ENCODE measurements around the gene ANKFY1. TPM values are rescaled to one million over a fixed set of nuclear protein-coding genes. Genes with fewer than 3 reads are reported as not detected.

The ANKFY1 gene
- polyA plus RNA-seq, 2 donors = 10.0 to 11.2 TPM

GRCh38 chr17:4165301-4166010, 98.3 kb downstream of the ANKFY1 start:
- Histone ChIP-seq H3K4me3 (ENCODE audit: low read depth in 1 of 2, low read length in 2 of 2) (no peak overlapping the region), H3K27ac (ENCODE audit: low read depth in 2 of 2, low read length in 1 of 2) (no peak overlapping the region), H3K36me3 (ENCODE audit: control insufficient read depth in 2 of 2, insufficient read depth in 2 of 2, low read length in 1 of 2) (peaks cover 26 to 38% of the 10 kb centered on the region in 2 donors), H3K27me3 (ENCODE audit: control insufficient read depth in 1 of 2, insufficient read depth in 2 of 2, low read length in 2 of 2) (no peaks in the 10 kb centered on the region), H3K9me3 (ENCODE audit: control insufficient read depth in 2 of 2, insufficient read depth in 1 of 2, low read depth in 1 of 2, low read length in 1 of 2) (no peaks in the 10 kb centered on the region), H3K4me1 (ENCODE audit: control insufficient read depth in 2 of 2, insufficient read depth in 2 of 2, low read length in 1 of 2) (peaks cover 6 to 7% of the 10 kb centered on the region in 2 donors)
- WGBS, 2 donors = 89 to 95% methylated on average over 10 of the region's 10 CpGs

DNA sequence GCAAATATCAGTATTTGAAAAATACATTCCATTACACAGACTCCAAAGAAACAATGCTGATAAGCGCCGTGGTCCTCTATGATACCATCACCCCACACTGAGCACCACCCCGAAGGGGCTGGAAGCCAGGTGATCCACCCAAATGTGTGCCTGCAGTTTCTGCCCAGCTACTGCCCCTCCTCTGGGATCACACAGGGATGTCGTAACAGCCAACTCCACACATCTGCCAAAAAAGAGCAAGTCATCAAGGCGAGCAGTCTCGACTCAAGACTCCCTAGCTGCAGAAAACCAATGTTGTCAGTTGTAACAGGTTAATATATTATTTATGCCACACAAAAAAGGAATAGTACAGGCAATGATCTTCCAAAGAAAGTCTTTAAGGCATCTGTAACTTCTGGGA, 99.8 kb downstream of the ANKFY1 start:
- peaks cover 15 to 24% of the 10 kb centered on the region in 2 donors for H3K36me3 ChIP-seq (ENCODE audit: control insufficient read depth in 2 of 2, insufficient read depth in 2 of 2, low read length in 1 of 2)
- no peaks in the 10 kb centered on the region for H3K9me3 ChIP-seq (ENCODE audit: control insufficient read depth in 2 of 2, insufficient read depth in 1 of 2, low read depth in 1 of 2, low read length in 1 of 2)
- H3K4me3 ChIP-seq (ENCODE audit: low read depth in 1 of 2, low read length in 2 of 2) = no peak overlapping the region
- H3K4me1 ChIP-seq (ENCODE audit: control insufficient read depth in 2 of 2, insufficient read depth in 2 of 2, low read length in 1 of 2) = peaks cover 6 to 7% of the 10 kb centered on the region in 2 donors
- H3K27ac ChIP-seq (ENCODE audit: low read depth in 2 of 2, low read length in 1 of 2) = no peak overlapping the region
- no peaks in the 10 kb centered on the region for H3K27me3 ChIP-seq (ENCODE audit: control insufficient read depth in 1 of 2, insufficient read depth in 2 of 2, low read length in 2 of 2)
- 57 to 61% methylated on average over 6 of the region's 6 CpGs for WGBS, 2 donors

- WGBS, 2 donors = 74 to 78% methylated on average over 14 of the region's 14 CpGs
- Histone ChIP-seq H3K4me3 (ENCODE audit: low read depth in 1 of 2, low read length in 2 of 2) (no peak overlapping the region), H3K36me3 (ENCODE audit: control insufficient read depth in 2 of 2, insufficient read depth in 2 of 2, low read length in 1 of 2) (peaks cover 12 to 21% of the 10 kb centered on the region in 2 donors), H3K27me3 (ENCODE audit: control insufficient read depth in 1 of 2, insufficient read depth in 2 of 2, low read length in 2 of 2) (no peaks in the 10 kb centered on the region), H3K27ac (ENCODE audit: low read depth in 2 of 2, low read length in 1 of 2) (peak overlapping the region in 1 of 2 donors; percentile 50), H3K9me3 (ENCODE audit: control insufficient read depth in 2 of 2, insufficient read depth in 1 of 2, low read depth in 1 of 2, low read length in 1 of 2) (no peaks in the 10 kb centered on the region), H3K4me1 (ENCODE audit: control insufficient read depth in 2 of 2, insufficient read depth in 2 of 2, low read length in 1 of 2) (peaks cover 5 to 6% of the 10 kb centered on the region in 2 donors)
Measured at GRCh38 chr17:4162775-4163466, 100.9 kb downstream of the ANKFY1 start.

DNA sequence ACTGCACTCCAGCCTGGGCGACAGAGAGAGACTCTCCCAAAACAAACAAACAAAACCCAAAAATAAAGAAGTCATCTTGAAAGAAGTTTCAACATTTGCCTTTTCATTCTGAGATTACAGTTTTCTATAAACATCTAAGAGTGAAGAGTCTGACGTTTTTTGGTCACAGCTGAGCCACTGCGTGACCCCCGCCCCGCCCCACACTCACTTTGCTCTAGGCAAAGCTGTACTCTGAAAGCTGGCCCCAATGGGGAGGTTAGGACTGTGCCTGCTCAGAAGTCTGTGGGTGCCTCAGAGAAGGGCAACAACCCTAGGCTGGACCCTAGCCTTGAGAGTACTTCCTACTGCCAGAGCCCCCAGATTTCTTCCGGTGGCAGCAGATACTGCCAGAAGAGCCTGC, 101.5 kb downstream of the ANKFY1 start:
- Histone ChIP-seq H3K4me1 (ENCODE audit: control insufficient read depth in 2 of 2, insufficient read depth in 2 of 2, low read length in 1 of 2) (peaks cover 5 to 6% of the 10 kb centered on the region in 2 donors), H3K27ac (ENCODE audit: low read depth in 2 of 2, low read length in 1 of 2) (peak overlapping the region in 1 of 2 donors; percentile 50), H3K36me3 (ENCODE audit: control insufficient read depth in 2 of 2, insufficient read depth in 2 of 2, low read length in 1 of 2) (peaks cover 7 to 19% of the 10 kb centered on the region in 2 donors), H3K9me3 (ENCODE audit: control insufficient read depth in 2 of 2, insufficient read depth in 1 of 2, low read depth in 1 of 2, low read length in 1 of 2) (no peaks in the 10 kb centered on the region), H3K4me3 (ENCODE audit: low read depth in 1 of 2, low read length in 2 of 2) (no peak overlapping the region), H3K27me3 (ENCODE audit: control insufficient read depth in 1 of 2, insufficient read depth in 2 of 2, low read length in 2 of 2) (no peaks in the 10 kb centered on the region)
- WGBS, 2 donors = 70 to 80% methylated on average over 6 of the region's 6 CpGs

DNA sequence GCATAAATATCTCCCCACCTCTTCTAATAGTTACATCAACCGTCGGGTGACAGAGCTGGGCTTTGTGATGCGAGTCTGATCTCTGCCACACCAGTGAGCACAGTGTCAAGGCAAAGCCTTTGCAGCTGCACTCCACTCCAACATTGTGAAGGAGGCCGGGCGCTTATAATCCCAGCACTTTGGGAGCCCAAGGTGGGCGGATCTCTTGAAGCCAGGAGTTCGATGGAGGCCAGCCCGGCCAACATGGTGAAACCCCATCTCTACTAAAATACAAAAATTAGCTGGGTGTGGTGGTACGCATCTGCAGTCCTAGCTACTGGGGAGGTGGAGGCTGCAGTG, 101.8 kb downstream of the ANKFY1 start:
- no peaks in the 10 kb centered on the region for H3K9me3 ChIP-seq (ENCODE audit: control insufficient read depth in 2 of 2, insufficient read depth in 1 of 2, low read depth in 1 of 2, low read length in 1 of 2)
- peaks cover 10 to 20% of the 10 kb centered on the region in 2 donors for H3K36me3 ChIP-seq (ENCODE audit: control insufficient read depth in 2 of 2, insufficient read depth in 2 of 2, low read length in 1 of 2)
- peaks cover 5 to 6% of the 10 kb centered on the region in 2 donors for H3K4me1 ChIP-seq (ENCODE audit: control insufficient read depth in 2 of 2, insufficient read depth in 2 of 2, low read length in 1 of 2)
- H3K27me3 ChIP-seq (ENCODE audit: control insufficient read depth in 1 of 2, insufficient read depth in 2 of 2, low read length in 2 of 2) = no peaks in the 10 kb centered on the region
- no peak overlapping the region for H3K4me3 ChIP-seq (ENCODE audit: low read depth in 1 of 2, low read length in 2 of 2)
- 78 to 83% methylated on average over 9 of the region's 9 CpGs for WGBS, 2 donors
- peak overlapping the region; percentile 32 to 53 for H3K27ac ChIP-seq (ENCODE audit: low read depth in 2 of 2, low read length in 1 of 2)

DNA sequence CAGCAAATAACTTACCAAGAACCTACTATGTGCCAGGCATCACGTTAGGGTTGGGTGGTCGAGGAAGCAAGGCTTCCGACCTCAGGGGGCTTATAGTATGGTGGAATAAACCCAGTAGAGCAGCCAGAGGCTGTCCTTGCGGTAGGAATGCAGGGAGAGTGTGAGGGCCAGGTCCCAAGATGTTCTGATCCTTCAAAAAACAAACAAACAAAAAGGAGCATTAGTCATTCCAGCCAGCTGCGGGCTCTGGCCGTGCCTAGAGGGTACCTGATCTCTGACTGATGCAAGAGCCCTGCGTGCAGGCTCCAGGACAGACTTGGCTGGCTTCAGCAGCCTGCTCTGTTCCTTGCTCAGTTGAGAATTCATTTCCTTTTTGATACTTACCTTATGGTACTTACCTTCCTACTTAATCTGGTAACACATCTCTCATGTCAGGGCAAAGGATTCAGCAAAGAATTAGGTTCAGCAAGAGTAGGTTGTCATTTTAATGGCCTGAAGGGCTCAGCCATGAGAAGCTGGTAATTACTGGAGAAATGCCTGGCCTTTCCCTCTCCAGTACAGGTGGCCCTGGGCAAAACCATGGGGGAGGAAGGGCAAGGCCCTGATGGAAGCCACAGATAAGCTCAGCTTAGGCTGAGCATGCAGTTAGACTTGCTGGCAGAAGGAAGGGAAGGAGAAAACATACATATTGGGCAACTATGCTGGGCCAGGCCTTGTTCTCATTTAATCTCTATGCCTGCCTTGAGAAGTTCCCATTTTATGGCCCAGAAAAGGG, 102.4 kb downstream of the ANKFY1 start:
- 34 to 52% methylated on average over 7 of the region's 7 CpGs for WGBS, 2 donors
- no peaks in the 10 kb centered on the region for H3K27me3 ChIP-seq (ENCODE audit: control insufficient read depth in 1 of 2, insufficient read depth in 2 of 2, low read length in 2 of 2)
- H3K36me3 ChIP-seq (ENCODE audit: control insufficient read depth in 2 of 2, insufficient read depth in 2 of 2, low read length in 1 of 2) = peaks cover 4 to 17% of the 10 kb centered on the region in 2 donors
- H3K9me3 ChIP-seq (ENCODE audit: control insufficient read depth in 2 of 2, insufficient read depth in 1 of 2, low read depth in 1 of 2, low read length in 1 of 2) = no peaks in the 10 kb centered on the region
- peaks cover 5 to 6% of the 10 kb centered on the region in 2 donors for H3K4me1 ChIP-seq (ENCODE audit: control insufficient read depth in 2 of 2, insufficient read depth in 2 of 2, low read length in 1 of 2)
- H3K4me3 ChIP-seq (ENCODE audit: low read depth in 1 of 2, low read length in 2 of 2) = no peak overlapping the region
- H3K27ac ChIP-seq (ENCODE audit: low read depth in 2 of 2, low read length in 1 of 2) = peak overlapping the region; percentile 32 to 53

- WGBS, 2 donors = 91% methylated on average over 19 of the region's 19 CpGs
Measured at GRCh38 chr17:4160294-4160859, 103.4 kb downstream of the ANKFY1 start.

DNA sequence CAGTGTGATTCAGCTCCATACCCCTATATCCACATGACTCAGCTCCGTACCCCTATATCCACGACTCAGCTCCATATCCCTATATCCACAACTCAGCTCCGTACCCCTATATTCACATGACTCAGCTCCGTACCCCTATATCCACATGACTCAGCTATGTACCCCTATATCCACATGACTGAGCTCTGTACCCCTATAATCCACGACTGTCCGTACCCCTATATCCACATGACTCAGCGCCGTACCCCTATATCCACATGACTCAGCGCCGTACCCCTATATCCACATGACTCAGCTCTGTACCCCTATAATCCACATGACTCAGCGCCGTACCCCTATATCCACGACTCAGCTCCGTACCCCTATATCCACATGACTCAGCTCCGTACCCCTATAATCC, 104.0 kb downstream of the ANKFY1 start:
- peaks cover 5 to 6% of the 10 kb centered on the region in 2 donors for H3K4me1 ChIP-seq (ENCODE audit: control insufficient read depth in 2 of 2, insufficient read depth in 2 of 2, low read length in 1 of 2)
- H3K27ac ChIP-seq (ENCODE audit: low read depth in 2 of 2, low read length in 1 of 2) = no peak overlapping the region
- peaks cover 7 to 21% of the 10 kb centered on the region in 2 donors for H3K36me3 ChIP-seq (ENCODE audit: control insufficient read depth in 2 of 2, insufficient read depth in 2 of 2, low read length in 1 of 2)
- no peak overlapping the region for H3K4me3 ChIP-seq (ENCODE audit: low read depth in 1 of 2, low read length in 2 of 2)
- 97 to 99% methylated on average over 15 of the region's 15 CpGs for WGBS, 2 donors
- no peaks in the 10 kb centered on the region for H3K27me3 ChIP-seq (ENCODE audit: control insufficient read depth in 1 of 2, insufficient read depth in 2 of 2, low read length in 2 of 2)
- no peaks in the 10 kb centered on the region for H3K9me3 ChIP-seq (ENCODE audit: control insufficient read depth in 2 of 2, insufficient read depth in 1 of 2, low read depth in 1 of 2, low read length in 1 of 2)

More at GRCh38 chr17:4160294-4160859, 103.4 kb downstream of the ANKFY1 start:
- Histone ChIP-seq H3K9me3 (ENCODE audit: control insufficient read depth in 2 of 2, insufficient read depth in 1 of 2, low read depth in 1 of 2, low read length in 1 of 2) (no peaks in the 10 kb centered on the region), H3K36me3 (ENCODE audit: control insufficient read depth in 2 of 2, insufficient read depth in 2 of 2, low read length in 1 of 2) (peaks cover 7 to 23% of the 10 kb centered on the region in 2 donors), H3K4me3 (ENCODE audit: low read depth in 1 of 2, low read length in 2 of 2) (no peak overlapping the region), H3K4me1 (ENCODE audit: control insufficient read depth in 2 of 2, insufficient read depth in 2 of 2, low read length in 1 of 2) (peaks cover 5 to 6% of the 10 kb centered on the region in 2 donors), H3K27me3 (ENCODE audit: control insufficient read depth in 1 of 2, insufficient read depth in 2 of 2, low read length in 2 of 2) (no peaks in the 10 kb centered on the region), H3K27ac (ENCODE audit: low read depth in 2 of 2, low read length in 1 of 2) (no peak overlapping the region)

DNA sequence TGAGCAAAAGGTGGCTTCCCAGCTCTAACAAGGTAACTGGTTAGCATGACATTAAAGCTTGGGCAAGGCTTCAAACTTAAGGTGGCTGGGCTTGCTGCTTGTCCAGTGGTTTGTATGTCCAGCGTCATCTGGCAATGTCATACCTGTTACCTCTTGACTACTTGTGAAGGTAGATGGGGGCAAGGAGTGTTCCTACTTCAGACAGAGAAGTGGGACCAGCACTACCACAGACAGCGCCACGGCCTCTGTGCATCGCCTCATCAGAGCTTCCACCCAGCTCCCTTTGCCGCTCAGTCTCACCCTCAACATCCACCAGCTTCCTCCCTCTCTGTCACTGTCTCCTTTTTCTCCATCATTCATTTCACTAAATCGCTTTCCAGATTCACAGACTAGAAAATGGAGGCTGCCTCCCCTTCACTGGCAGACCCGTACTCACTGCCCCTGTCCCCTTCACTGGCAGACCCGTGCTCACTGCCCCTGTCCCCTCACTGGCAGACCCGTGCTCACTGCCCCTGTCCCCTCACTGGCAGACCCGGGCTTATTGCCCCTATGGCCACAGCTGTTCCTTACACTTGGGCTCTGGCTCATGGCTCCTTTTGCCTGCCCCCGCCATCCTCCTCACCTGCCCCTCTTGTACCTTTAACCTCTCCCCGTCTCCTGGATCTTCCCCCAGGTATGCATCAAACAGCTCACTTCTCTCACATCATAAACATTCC, 106.0 kb downstream of the ANKFY1 start:
- H3K27me3 ChIP-seq (ENCODE audit: control insufficient read depth in 1 of 2, insufficient read depth in 2 of 2, low read length in 2 of 2) = no peaks in the 10 kb centered on the region
- H3K9me3 ChIP-seq (ENCODE audit: control insufficient read depth in 2 of 2, insufficient read depth in 1 of 2, low read depth in 1 of 2, low read length in 1 of 2) = no peaks in the 10 kb centered on the region
- peaks cover 0 to 6% of the 10 kb centered on the region in 2 donors for H3K4me1 ChIP-seq (ENCODE audit: control insufficient read depth in 2 of 2, insufficient read depth in 2 of 2, low read length in 1 of 2)
- 95 to 96% methylated on average over 12 of the region's 12 CpGs for WGBS, 2 donors
- H3K36me3 ChIP-seq (ENCODE audit: control insufficient read depth in 2 of 2, insufficient read depth in 2 of 2, low read length in 1 of 2) = peaks cover 7 to 26% of the 10 kb centered on the region in 2 donors
- H3K4me3 ChIP-seq (ENCODE audit: low read depth in 1 of 2, low read length in 2 of 2) = no peak overlapping the region
- H3K27ac ChIP-seq (ENCODE audit: low read depth in 2 of 2, low read length in 1 of 2) = no peak overlapping the region

Data from esophagus (tissue), 2 donors.